ENCODE results near the gene TRRAP. TPM values are rescaled to one million over a fixed set of nuclear protein-coding genes. Genes with fewer than 3 reads are reported as not detected.

The TRRAP gene
- polyA plus RNA-seq, 6 donors from 2014 or later = 0.09 to 7.1 (median 3.1) TPM

GRCh38 chr7:99030457-99030856 lies 152.1 kb downstream of the TRRAP start:
- H3K27ac Mint-ChIP-seq = peak overlapping the region in 2 of 6 donors; percentile 32 to 77
- peaks cover 7 to 11% of the 10 kb centered on the region in 2 donors for H3K36me3 Mint-ChIP-seq

GRCh38 chr7:99030951-99031350 lies 152.6 kb downstream of the TRRAP start:
- Mint-ChIP-seq H3K27me3 (no peaks in the 10 kb centered on the region), H3K9me3 (no peaks in the 10 kb centered on the region), H3K27ac (peak overlapping the region in 2 of 6 donors; percentile 32 to 47), H3K4me3 (no peak overlapping the region), H3K4me1 (peaks cover 0 to 2% (median 0%) of the 10 kb centered on the region in 3 donors), H3K36me3 (peaks cover 7 to 16% of the 10 kb centered on the region in 2 donors)
- ATAC-seq (ENCODE audit: low read depth in 2 of 2) = no peak
- no peak for DNase-seq

More at GRCh38 chr7:99030457-99030856, 152.1 kb downstream of the TRRAP start:
- H3K4me3 Mint-ChIP-seq = no peak overlapping the region
- H3K4me1 Mint-ChIP-seq = peaks cover 0 to 3% (median 0%) of the 10 kb centered on the region in 3 donors
- H3K27me3 Mint-ChIP-seq = no peaks in the 10 kb centered on the region
- no peak for ATAC-seq (ENCODE audit: low read depth in 2 of 2)
- H3K9me3 Mint-ChIP-seq = no peaks in the 10 kb centered on the region
- no peak for DNase-seq

GRCh38 chr7:99031496-99031895 lies 153.2 kb downstream of the TRRAP start:
- Mint-ChIP-seq H3K27ac (peak overlapping the region in 1 of 6 donors; percentile 32), H3K4me3 (no peak overlapping the region), H3K27me3 (no peaks in the 10 kb centered on the region), H3K36me3 (peaks cover 7 to 16% of the 10 kb centered on the region in 2 donors), H3K9me3 (no peaks in the 10 kb centered on the region), H3K4me1 (no peaks in the 10 kb centered on the region)
- no peak for DNase-seq
- no peak for ATAC-seq (ENCODE audit: low read depth in 2 of 2)

GRCh38 chr7:99032928-99033327 lies 154.6 kb downstream of the TRRAP start:
- Mint-ChIP-seq H3K4me3 (no peak overlapping the region), H3K36me3 (peaks cover 11 to 16% of the 10 kb centered on the region in 2 donors), H3K27me3 (no peaks in the 10 kb centered on the region), H3K9me3 (no peaks in the 10 kb centered on the region), H3K27ac (peak overlapping the region in 1 of 6 donors; percentile 42), H3K4me1 (no peaks in the 10 kb centered on the region)
- no peak for DNase-seq
- ATAC-seq (ENCODE audit: low read depth in 2 of 2) = no peak

GRCh38 chr7:99033765-99034164 lies 155.4 kb downstream of the TRRAP start:
- ATAC-seq (ENCODE audit: low read depth in 2 of 2) = no peak
- H3K4me1 Mint-ChIP-seq = no peaks in the 10 kb centered on the region
- H3K27me3 Mint-ChIP-seq = no peaks in the 10 kb centered on the region
- H3K36me3 Mint-ChIP-seq = peaks cover 11 to 14% of the 10 kb centered on the region in 2 donors
- no peak overlapping the region for H3K27ac Mint-ChIP-seq
- H3K4me3 Mint-ChIP-seq = no peak overlapping the region
- no peaks in the 10 kb centered on the region for H3K9me3 Mint-ChIP-seq
- DNase-seq = no peak

GRCh38 chr7:99034932-99035722 lies 156.8 kb downstream of the TRRAP start:
- Mint-ChIP-seq H3K4me1 (peaks cover 0 to 4% (median 1%) of the 10 kb centered on the region in 3 donors), H3K27ac (peak overlapping the region in 2 of 6 donors; percentile 22 to 54), H3K27me3 (no peaks in the 10 kb centered on the region), H3K36me3 (peaks cover 14 to 17% of the 10 kb centered on the region in 2 donors), H3K9me3 (no peaks in the 10 kb centered on the region), H3K4me3 (peak overlapping the region in 1 of 8 donors; percentile 56)
- DNase-seq = no peak
- no peak for ATAC-seq (ENCODE audit: low read depth in 2 of 2)

GRCh38 chr7:99035723-99036545 lies 157.6 kb downstream of the TRRAP start:
- no peaks in the 10 kb centered on the region for H3K9me3 Mint-ChIP-seq
- DNase-seq (no peak), ATAC-seq (ENCODE audit: low read depth in 2 of 2) (no peak)
- no peaks in the 10 kb centered on the region for H3K27me3 Mint-ChIP-seq
- peaks cover 0 to 7% (median 4%) of the 10 kb centered on the region in 3 donors for H3K4me1 Mint-ChIP-seq
- H3K27ac Mint-ChIP-seq = peak overlapping the region in 4 of 6 donors; percentile 4 to 62 (median 57)
- peaks cover 17 to 23% of the 10 kb centered on the region in 2 donors for H3K36me3 Mint-ChIP-seq
- H3K4me3 Mint-ChIP-seq = peak overlapping the region in 1 of 8 donors; percentile 56

- H3K27ac Mint-ChIP-seq = peak overlapping the region in 1 of 6 donors; percentile 62
- ATAC-seq (ENCODE audit: low read depth in 2 of 2) = no peak
- peaks cover 11 to 23% of the 10 kb centered on the region in 2 donors for H3K36me3 Mint-ChIP-seq
- peaks cover 0 to 7% (median 4%) of the 10 kb centered on the region in 3 donors for H3K4me1 Mint-ChIP-seq
- H3K27me3 Mint-ChIP-seq = no peaks in the 10 kb centered on the region
- H3K9me3 Mint-ChIP-seq = no peaks in the 10 kb centered on the region
- no peak overlapping the region for H3K4me3 Mint-ChIP-seq
- no peak for DNase-seq
Measured at GRCh38 chr7:99036546-99037111, 158.3 kb downstream of the TRRAP start.

- no peaks in the 10 kb centered on the region for H3K9me3 Mint-ChIP-seq
- H3K36me3 Mint-ChIP-seq = peaks cover 11 to 23% of the 10 kb centered on the region in 2 donors
- no peak for ATAC-seq (ENCODE audit: low read depth in 2 of 2)
- H3K4me1 Mint-ChIP-seq = peaks cover 0 to 7% (median 4%) of the 10 kb centered on the region in 3 donors
- no peak overlapping the region for H3K27ac Mint-ChIP-seq
- H3K27me3 Mint-ChIP-seq = no peaks in the 10 kb centered on the region
- peak overlapping the region in 1 of 8 donors; percentile 41 for H3K4me3 Mint-ChIP-seq
- no peak for DNase-seq
Measured at GRCh38 chr7:99037327-99037940, 159.1 kb downstream of the TRRAP start.

GRCh38 chr7:99038086-99038855 lies 159.9 kb downstream of the TRRAP start:
- H3K4me1 Mint-ChIP-seq = peaks cover 0 to 7% (median 4%) of the 10 kb centered on the region in 3 donors
- H3K9me3 Mint-ChIP-seq = no peaks in the 10 kb centered on the region
- peaks cover 11 to 26% of the 10 kb centered on the region in 2 donors for H3K36me3 Mint-ChIP-seq
- peak overlapping the region in 1 of 6 donors; percentile 81 for H3K27ac Mint-ChIP-seq
- H3K4me3 Mint-ChIP-seq = peak overlapping the region in 1 of 8 donors; percentile 12
- ATAC-seq (ENCODE audit: low read depth in 2 of 2) = no peak
- H3K27me3 Mint-ChIP-seq = no peaks in the 10 kb centered on the region
- no peak for DNase-seq

GRCh38 chr7:99039384-99039891 lies 161.1 kb downstream of the TRRAP start:
- Mint-ChIP-seq H3K4me1 (peaks cover 0 to 7% (median 4%) of the 10 kb centered on the region in 3 donors), H3K27ac (peak overlapping the region in 1 of 6 donors; percentile 57), H3K36me3 (peaks cover 11 to 37% of the 10 kb centered on the region in 2 donors), H3K4me3 (no peak overlapping the region), H3K9me3 (no peaks in the 10 kb centered on the region), H3K27me3 (no peaks in the 10 kb centered on the region)
- ATAC-seq (ENCODE audit: low read depth in 2 of 2) = no peak
- no peak for DNase-seq

Data from naive B cell (primary cell).